SJSA1 (cell line): ENCODE data around the gene RAD51B. TPM values are rescaled to one million over a fixed set of nuclear protein-coding genes. Genes with fewer than 3 reads are reported as not detected.

ENCODE experiments used
- DNase-seq, 2 experiments: peaks; one replicate each; pipeline ENCODE4 v3.0.0-alpha.2; 2015 to 2020; ENCODE audit warnings: low spot score in 2 of 2, low read depth in 1 of 2
- H3K27ac ChIP-seq: fragments of 250-450 bp; sonication (Bioruptor Pico); 2 replicates; pipeline ENCODE4 v1.5.1; 2020; ENCODE audit warnings: mild to moderate bottlenecking, moderate library complexity
- H3K27me3 ChIP-seq: fragments of 250-450 bp; sonication (Bioruptor Pico); replicated peaks from 2 replicates; pipeline ENCODE4 v1.5.1; 2020; ENCODE audit warnings: mild to moderate bottlenecking, moderate library complexity
- H3K36me3 ChIP-seq: fragments of 250-450 bp; sonication (Bioruptor Pico); 2 replicates; pipeline ENCODE4 v1.5.1; 2020; ENCODE audit warnings: mild to moderate bottlenecking
- H3K4me1 ChIP-seq: fragments of 250-450 bp; sonication (Bioruptor Pico); replicated peaks from 2 replicates; pipeline ENCODE4 v1.6.1; 2021; ENCODE audit warnings: mild to moderate bottlenecking
- H3K4me3 ChIP-seq: fragments of 250-450 bp; sonication (Bioruptor Pico); 2 replicates; pipeline ENCODE4 v1.5.1; 2020; ENCODE audit warnings: mild to moderate bottlenecking
- H3K9me3 ChIP-seq: fragments of 250-450 bp; sonication (Bioruptor Pico); replicated peaks from 2 replicates; pipeline ENCODE4 v1.5.1; 2020; ENCODE audit warnings: mild to moderate bottlenecking
- total RNA-seq: library from RNA; depleted of rRNA; stranded (reverse); fragments of >200 nt; shearing (Covaris generic); gene quantifications from 2 replicates; pipeline ENCODE4 v1.2.3, GENCODE V29; 2014

RAD51B gene
- total RNA-seq, 1 experiment from 2014 or later = 4.7 TPM

DNA sequence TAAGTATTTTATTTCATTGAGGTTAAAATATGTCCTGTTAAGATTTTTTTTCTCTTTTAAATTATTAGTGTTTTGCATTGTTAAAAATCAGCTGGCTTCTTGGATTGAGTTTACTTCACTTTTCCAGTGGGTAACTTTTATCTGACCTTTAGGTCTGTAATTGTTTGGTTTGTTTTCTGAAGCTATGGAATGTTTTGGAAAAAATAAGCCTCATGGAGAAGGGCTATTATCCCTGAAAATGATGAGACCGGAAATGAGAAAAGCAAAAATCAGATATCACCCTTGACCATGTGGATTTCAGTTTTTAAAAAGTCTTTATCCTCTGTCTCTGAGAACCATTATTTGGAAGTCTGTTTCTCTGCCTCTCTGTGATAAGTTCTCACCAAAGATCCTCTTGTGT, 180.9 kb downstream of the RAD51B start:
- H3K27ac ChIP-seq = peak overlapping the region; percentile 92
- DNase-seq = no peak

DNA sequence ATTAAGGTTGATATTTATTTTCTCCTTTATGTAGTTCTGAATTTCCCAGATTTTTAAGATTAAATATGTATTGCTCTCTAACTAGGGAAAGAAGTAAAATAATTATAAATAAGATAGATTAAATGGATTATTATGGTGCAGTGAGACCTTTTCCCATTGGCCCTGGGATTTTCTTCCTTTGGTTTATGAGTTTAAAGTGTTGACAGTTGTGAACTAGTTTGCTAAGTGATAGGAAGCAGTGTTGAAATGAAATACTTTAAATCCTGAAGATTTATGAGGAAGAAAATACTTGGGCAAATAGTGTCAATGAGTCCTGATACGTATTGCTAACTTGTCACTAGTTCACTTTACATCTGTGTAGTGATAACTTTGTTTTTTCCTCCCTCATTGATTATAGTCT, 188.9 kb downstream of the RAD51B start:
- no peak overlapping the region for H3K4me3 ChIP-seq
- DNase-seq = no peak
- no peak overlapping the region for H3K27ac ChIP-seq
- H3K9me3 ChIP-seq = no peaks in the 10 kb centered on the region
- H3K27me3 ChIP-seq = no peaks in the 10 kb centered on the region
- H3K36me3 ChIP-seq = no peaks in the 10 kb centered on the region
- peaks cover 28% of the 10 kb centered on the region for H3K4me1 ChIP-seq

More for the DNA sequence above, 180.9 kb downstream of the RAD51B start:
- Histone ChIP-seq H3K4me3 (no peak overlapping the region), H3K27me3 (no peaks in the 10 kb centered on the region), H3K36me3 (no peaks in the 10 kb centered on the region), H3K4me1 (peaks cover 26% of the 10 kb centered on the region), H3K9me3 (no peaks in the 10 kb centered on the region)

- no peaks in the 10 kb centered on the region for H3K36me3 ChIP-seq
- H3K27ac ChIP-seq = peak overlapping the region; percentile 49
- peak in 1 of 2 experiments; percentile 65 for DNase-seq
- no peaks in the 10 kb centered on the region for H3K27me3 ChIP-seq
- H3K4me1 ChIP-seq = peaks cover 55% of the 10 kb centered on the region
- no peaks in the 10 kb centered on the region for H3K9me3 ChIP-seq
- no peak overlapping the region for H3K4me3 ChIP-seq
These were observed 191.9 kb downstream of the RAD51B start for GRCh38 chr14:68011406-68012028.

GRCh38 chr14:68012871-68013270, 193.3 kb downstream of the RAD51B start:
- H3K9me3 ChIP-seq = no peaks in the 10 kb centered on the region
- H3K36me3 ChIP-seq = no peaks in the 10 kb centered on the region
- no peak overlapping the region for H3K4me3 ChIP-seq
- no peaks in the 10 kb centered on the region for H3K27me3 ChIP-seq
- no peak for DNase-seq
- H3K27ac ChIP-seq = no peak overlapping the region
- H3K4me1 ChIP-seq = peaks cover 63% of the 10 kb centered on the region

GRCh38 chr14:68013326-68013725, 193.7 kb downstream of the RAD51B start:
- Histone ChIP-seq H3K36me3 (no peaks in the 10 kb centered on the region), H3K27ac (no peak overlapping the region)
- no peak for DNase-seq

GRCh38 chr14:68014771-68015170, 195.2 kb downstream of the RAD51B start:
- Histone ChIP-seq H3K36me3 (no peaks in the 10 kb centered on the region), H3K27ac (peak overlapping the region; percentile 57; the same call in 1 of the 2 replicates), H3K4me3 (no peak overlapping the region), H3K4me1 (peaks cover 71% of the 10 kb centered on the region), H3K27me3 (no peaks in the 10 kb centered on the region), H3K9me3 (no peaks in the 10 kb centered on the region)
- peak; percentile 82 to 92 for DNase-seq

More at GRCh38 chr14:68013326-68013725, 193.7 kb downstream of the RAD51B start:
- no peaks in the 10 kb centered on the region for H3K27me3 ChIP-seq
- H3K4me3 ChIP-seq = no peak overlapping the region
- no peaks in the 10 kb centered on the region for H3K9me3 ChIP-seq
- peaks cover 66% of the 10 kb centered on the region for H3K4me1 ChIP-seq

- H3K36me3 ChIP-seq = no peaks in the 10 kb centered on the region
- H3K27me3 ChIP-seq = no peaks in the 10 kb centered on the region
- no peak overlapping the region for H3K4me3 ChIP-seq
- H3K27ac ChIP-seq = peak overlapping the region; percentile 57
- no peaks in the 10 kb centered on the region for H3K9me3 ChIP-seq
- no peak for DNase-seq
- peaks cover 71% of the 10 kb centered on the region for H3K4me1 ChIP-seq
These were observed 196.0 kb downstream of the RAD51B start for GRCh38 chr14:68015356-68016254.

GRCh38 chr14:68016255-68016914, 196.8 kb downstream of the RAD51B start:
- Histone ChIP-seq H3K36me3 (no peaks in the 10 kb centered on the region), H3K27me3 (no peaks in the 10 kb centered on the region), H3K4me1 (peaks cover 71% of the 10 kb centered on the region), H3K9me3 (no peaks in the 10 kb centered on the region), H3K4me3 (no peak overlapping the region), H3K27ac (peak overlapping the region; percentile 57)
- peak in 1 of 2 experiments; percentile 61 for DNase-seq

GRCh38 chr14:68018598-68018997, 199.0 kb downstream of the RAD51B start:
- Histone ChIP-seq H3K27me3 (no peaks in the 10 kb centered on the region), H3K4me1 (peaks cover 53% of the 10 kb centered on the region), H3K9me3 (no peaks in the 10 kb centered on the region), H3K4me3 (no peak overlapping the region), H3K27ac (no peak overlapping the region), H3K36me3 (no peaks in the 10 kb centered on the region)
- no peak for DNase-seq

GRCh38 chr14:68020493-68020892, 200.9 kb downstream of the RAD51B start:
- no peak for DNase-seq
- Histone ChIP-seq H3K36me3 (no peaks in the 10 kb centered on the region), H3K4me1 (peaks cover 38% of the 10 kb centered on the region), H3K9me3 (no peaks in the 10 kb centered on the region), H3K27me3 (no peaks in the 10 kb centered on the region), H3K4me3 (no peak overlapping the region), H3K27ac (no peak overlapping the region)

DNA sequence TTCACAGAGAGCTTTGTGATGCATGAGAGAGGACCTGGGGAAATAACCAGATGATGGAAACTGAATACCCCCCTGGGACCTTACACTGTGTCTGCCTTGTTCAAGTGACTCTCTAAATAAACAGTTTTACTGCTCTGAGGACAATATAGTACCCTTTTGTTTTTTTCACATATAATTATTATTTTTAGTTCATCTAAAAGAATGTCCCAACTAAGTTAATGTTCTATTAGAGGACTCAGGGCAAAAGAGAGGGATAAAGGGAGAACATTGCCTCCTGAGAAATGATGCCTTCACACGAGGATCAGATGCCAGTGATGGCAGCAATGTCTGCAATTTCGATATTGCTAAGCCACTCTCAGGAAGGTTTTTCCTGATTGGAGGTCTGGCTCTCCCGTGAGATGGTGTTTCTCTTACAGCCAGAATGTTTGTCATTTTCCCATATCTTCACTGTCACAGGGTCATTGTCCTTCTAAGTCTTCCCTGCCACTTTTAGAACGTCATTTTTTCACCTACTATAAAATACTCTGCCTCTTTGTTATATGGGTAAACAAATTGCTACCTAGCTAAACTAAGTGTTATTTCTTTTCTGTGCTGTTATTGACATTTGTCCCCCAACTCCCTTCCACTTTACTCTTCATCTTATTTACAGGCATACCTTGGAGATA, 201.6 kb downstream of the RAD51B start:
- DNase-seq = no peak
- H3K4me3 ChIP-seq = no peak overlapping the region
- no peak overlapping the region for H3K27ac ChIP-seq
- no peaks in the 10 kb centered on the region for H3K9me3 ChIP-seq
- H3K36me3 ChIP-seq = no peaks in the 10 kb centered on the region
- peaks cover 32% of the 10 kb centered on the region for H3K4me1 ChIP-seq
- H3K27me3 ChIP-seq = no peaks in the 10 kb centered on the region

DNA sequence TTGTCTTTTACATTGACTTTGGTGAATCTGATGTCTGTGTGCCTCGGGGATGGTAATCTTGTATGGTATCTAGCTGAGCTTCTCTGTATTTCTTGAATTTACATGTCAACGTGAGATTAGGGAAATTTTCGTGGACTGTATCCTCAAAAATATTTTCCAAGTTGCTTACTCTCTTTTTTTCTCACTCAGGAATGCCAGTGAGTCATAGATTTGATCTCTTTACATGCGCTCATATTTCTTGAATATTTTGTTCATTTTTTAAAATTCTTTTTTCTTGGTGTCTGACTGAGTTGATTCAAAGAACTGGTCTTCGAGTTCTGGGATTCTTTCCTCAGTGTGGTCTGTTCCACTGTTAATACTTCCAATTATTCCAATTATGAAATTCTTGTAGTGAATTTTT, 207.7 kb downstream of the RAD51B start:
- Histone ChIP-seq H3K36me3 (no peaks in the 10 kb centered on the region), H3K4me3 (no peak overlapping the region), H3K9me3 (no peaks in the 10 kb centered on the region), H3K4me1 (no peaks in the 10 kb centered on the region; the same call in 1 of the 2 replicates), H3K27ac (no peak overlapping the region), H3K27me3 (no peaks in the 10 kb centered on the region)
- DNase-seq = no peak

DNA sequence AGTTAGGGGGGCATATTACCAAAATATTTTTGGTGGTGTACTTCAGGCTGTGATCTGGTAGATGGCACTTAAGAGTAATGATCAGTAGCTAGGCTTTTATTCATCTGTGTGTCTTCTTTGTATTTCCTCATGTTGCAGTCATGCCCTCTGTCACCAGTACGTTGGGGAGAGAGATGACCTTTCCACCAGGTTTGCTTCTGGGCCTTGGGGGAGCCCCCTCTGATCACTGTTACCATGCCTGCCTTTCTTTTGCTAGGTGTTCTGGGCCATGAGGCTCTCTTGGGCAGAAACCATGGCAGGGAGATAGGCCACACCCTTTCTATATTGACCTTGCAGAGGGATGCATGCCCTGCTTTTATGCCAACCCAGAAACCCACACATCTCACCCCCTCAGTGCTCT, 208.5 kb downstream of the RAD51B start:
- Histone ChIP-seq H3K9me3 (no peaks in the 10 kb centered on the region), H3K27ac (no peak overlapping the region), H3K4me1 (no peaks in the 10 kb centered on the region; the same call in 1 of the 2 replicates), H3K27me3 (no peaks in the 10 kb centered on the region), H3K4me3 (no peak overlapping the region), H3K36me3 (no peaks in the 10 kb centered on the region)
- no peak for DNase-seq
